NB4 (cell line): Measurements from ENCODE around the gene FAM184A.

ENCODE experiments used
- MYC ChIP-seq: IDR thresholded peaks from 2 replicates; pipeline ENCODE4 v1.6.1; 2011; ENCODE audit warnings: low read depth, low read length
- TF ChIP-seq, protein P1 (sequence below): IDR thresholded peaks from one replicate; pipeline ENCODE4 v1.5.1; 2012; ENCODE audit warnings: low read depth, low read length

- TF ChIP-seq, protein P1, sequence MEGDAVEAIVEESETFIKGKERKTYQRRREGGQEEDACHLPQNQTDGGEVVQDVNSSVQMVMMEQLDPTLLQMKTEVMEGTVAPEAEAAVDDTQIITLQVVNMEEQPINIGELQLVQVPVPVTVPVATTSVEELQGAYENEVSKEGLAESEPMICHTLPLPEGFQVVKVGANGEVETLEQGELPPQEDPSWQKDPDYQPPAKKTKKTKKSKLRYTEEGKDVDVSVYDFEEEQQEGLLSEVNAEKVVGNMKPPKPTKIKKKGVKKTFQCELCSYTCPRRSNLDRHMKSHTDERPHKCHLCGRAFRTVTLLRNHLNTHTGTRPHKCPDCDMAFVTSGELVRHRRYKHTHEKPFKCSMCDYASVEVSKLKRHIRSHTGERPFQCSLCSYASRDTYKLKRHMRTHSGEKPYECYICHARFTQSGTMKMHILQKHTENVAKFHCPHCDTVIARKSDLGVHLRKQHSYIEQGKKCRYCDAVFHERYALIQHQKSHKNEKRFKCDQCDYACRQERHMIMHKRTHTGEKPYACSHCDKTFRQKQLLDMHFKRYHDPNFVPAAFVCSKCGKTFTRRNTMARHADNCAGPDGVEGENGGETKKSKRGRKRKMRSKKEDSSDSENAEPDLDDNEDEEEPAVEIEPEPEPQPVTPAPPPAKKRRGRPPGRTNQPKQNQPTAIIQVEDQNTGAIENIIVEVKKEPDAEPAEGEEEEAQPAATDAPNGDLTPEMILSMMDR: no peak
- TF ChIP-seq MYC: no peak
Measured at GRCh38 chr6:119109654-119110325, 31.3 kb upstream of the FAM184A start.
